ES-I3 (cell line): Measurements from ENCODE around the gene MAP2K2.

Experiments
- H3K36me3 ChIP-seq: 2 replicates; pipeline ENCODE4 v1.6.1; 2013; ENCODE audit warnings: mild to moderate bottlenecking, low read length, control low read depth, moderate library complexity; ENCODE audit not compliant: insufficient read depth
- H3K4me1 ChIP-seq: 2 replicates; pipeline ENCODE4 v1.6.1; 2013; ENCODE audit warnings: mild to moderate bottlenecking, control low read depth, low read length; ENCODE audit not compliant: insufficient read depth
- H3K9ac ChIP-seq: 2 replicates; pipeline ENCODE4 v1.6.1; 2013; ENCODE audit warnings: low read depth, mild to moderate bottlenecking, low read length, moderate library complexity
- H3K9me3 ChIP-seq: 2 replicates; pipeline ENCODE4 v1.6.1; 2013; ENCODE audit warnings: mild to moderate bottlenecking, low read length, moderate library complexity; ENCODE audit not compliant: control insufficient read depth, insufficient read depth

MAP2K2 gene

GRCh38 chr19:4097501-4097900, 26.4 kb downstream of the MAP2K2 start:
- Histone ChIP-seq H3K9ac (no peak overlapping the region), H3K4me1 (no peaks in the 10 kb centered on the region), H3K36me3 (peaks cover 15% of the 10 kb centered on the region), H3K9me3 (no peaks in the 10 kb centered on the region)

DNA sequence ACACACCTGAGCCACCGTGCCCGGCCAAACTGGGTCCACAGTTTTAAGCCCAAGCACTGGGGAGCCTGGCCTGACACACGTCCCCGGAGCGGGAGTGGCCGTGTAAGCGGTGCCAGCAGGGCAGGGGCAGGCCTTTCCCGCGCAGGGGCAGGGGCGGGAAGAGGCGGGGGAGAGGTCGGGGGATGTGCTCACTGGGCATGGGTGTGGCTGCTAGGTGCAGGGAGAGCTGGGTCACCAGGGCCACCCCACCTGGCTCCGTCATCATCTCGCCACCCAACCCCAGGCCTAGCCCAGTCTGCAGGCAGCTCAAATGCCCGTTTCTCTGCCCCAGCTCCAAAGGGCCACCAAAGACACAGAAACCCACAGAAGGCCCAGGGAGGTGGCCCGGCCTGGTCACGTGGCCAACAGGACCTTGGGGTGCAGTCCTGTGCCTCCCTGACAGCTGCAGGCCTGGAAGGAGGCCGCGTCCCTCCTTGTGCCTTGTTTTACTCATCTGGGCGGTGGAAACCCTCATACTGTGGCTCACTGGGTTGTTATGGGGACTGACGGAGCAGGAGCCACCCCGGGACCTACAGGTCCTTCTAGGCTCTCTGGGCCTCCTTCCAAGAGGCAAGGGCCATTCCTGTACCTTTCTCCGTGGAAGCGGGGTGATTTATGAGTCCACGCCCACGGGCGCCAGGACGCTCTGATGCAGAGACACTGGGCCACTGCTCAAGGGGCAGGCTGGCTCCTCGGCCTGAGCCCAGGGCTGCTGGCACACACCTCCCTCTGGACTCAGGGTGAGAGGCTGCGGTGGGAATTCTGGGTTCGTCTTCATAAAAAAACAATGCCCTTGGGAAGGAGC, 27.7 kb downstream of the MAP2K2 start:
- no peaks in the 10 kb centered on the region for H3K4me1 ChIP-seq
- peaks cover 8% of the 10 kb centered on the region for H3K36me3 ChIP-seq
- no peak overlapping the region for H3K9ac ChIP-seq
- no peaks in the 10 kb centered on the region for H3K9me3 ChIP-seq

- Histone ChIP-seq H3K9me3 (no peaks in the 10 kb centered on the region), H3K4me1 (no peaks in the 10 kb centered on the region), H3K9ac (no peak overlapping the region), H3K36me3 (peaks cover 6% of the 10 kb centered on the region; the same call in 1 of the 2 replicates)
Observed at GRCh38 chr19:4095488-4095844, 28.5 kb downstream of the MAP2K2 start.

GRCh38 chr19:4094761-4095487, 29.0 kb downstream of the MAP2K2 start:
- Histone ChIP-seq H3K36me3 (peaks cover 6% of the 10 kb centered on the region; the same call in 1 of the 2 replicates), H3K9ac (no peak overlapping the region), H3K4me1 (no peaks in the 10 kb centered on the region), H3K9me3 (no peaks in the 10 kb centered on the region)

DNA sequence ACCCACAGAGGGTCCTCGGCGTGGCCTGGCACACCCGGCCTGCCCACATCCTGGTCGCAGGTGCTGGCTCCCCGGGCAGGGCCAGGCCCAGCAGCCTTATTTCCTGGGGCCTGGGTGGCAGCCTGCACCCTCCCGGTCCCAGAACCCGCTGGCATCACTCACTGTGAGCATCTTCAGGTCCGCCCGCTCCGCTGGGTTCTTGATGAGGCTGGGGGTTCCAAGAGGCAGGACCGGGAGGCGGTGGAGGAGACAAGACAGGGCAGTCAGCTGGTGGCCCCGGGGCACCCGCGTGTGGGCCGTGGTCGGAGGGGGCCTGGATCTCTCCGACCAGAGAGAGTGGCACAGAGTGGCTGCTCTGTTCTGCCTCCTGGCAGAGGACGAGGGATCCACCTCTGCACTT, 29.6 kb downstream of the MAP2K2 start:
- Histone ChIP-seq H3K9ac (no peak overlapping the region), H3K4me1 (no peaks in the 10 kb centered on the region), H3K9me3 (no peaks in the 10 kb centered on the region), H3K36me3 (peaks cover 6% of the 10 kb centered on the region; the same call in 1 of the 2 replicates)

- Histone ChIP-seq H3K9me3 (no peaks in the 10 kb centered on the region), H3K9ac (no peak overlapping the region), H3K36me3 (peaks cover 6% of the 10 kb centered on the region; the same call in 1 of the 2 replicates), H3K4me1 (no peaks in the 10 kb centered on the region)
Observed at GRCh38 chr19:4093643-4094175, 30.2 kb downstream of the MAP2K2 start.

- Histone ChIP-seq H3K36me3 (peaks cover 3% of the 10 kb centered on the region; the same call in 1 of the 2 replicates), H3K4me1 (no peaks in the 10 kb centered on the region), H3K9me3 (no peaks in the 10 kb centered on the region), H3K9ac (no peak overlapping the region)
Observed at GRCh38 chr19:4090356-4091220, 33.3 kb downstream of the MAP2K2 start.

DNA sequence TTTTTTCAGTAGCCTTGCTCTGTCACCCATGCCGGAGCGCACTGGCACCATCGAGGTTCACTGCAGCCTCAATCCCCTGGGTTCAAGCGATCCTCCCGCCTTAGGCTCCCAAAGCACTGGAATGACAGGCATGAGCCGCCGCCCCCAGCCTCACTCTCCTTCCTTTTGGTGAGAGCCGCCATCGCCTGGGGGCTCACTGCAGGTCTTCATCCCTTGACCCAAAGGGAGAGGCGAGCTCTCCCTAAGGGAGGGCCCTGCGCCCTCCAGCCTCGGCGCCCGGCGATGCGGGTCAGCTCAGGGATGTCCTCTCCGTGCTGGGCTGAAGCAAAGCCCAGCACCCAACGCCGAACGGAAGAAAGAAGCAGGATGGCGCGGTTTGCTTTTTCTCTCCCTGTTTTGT, 34.0 kb downstream of the MAP2K2 start:
- no peaks in the 10 kb centered on the region for H3K4me1 ChIP-seq
- H3K36me3 ChIP-seq: peaks cover 3% of the 10 kb centered on the region; the same call in 1 of the 2 replicates
- H3K9me3 ChIP-seq: no peaks in the 10 kb centered on the region
- H3K9ac ChIP-seq: no peak overlapping the region

GRCh38 chr19:4089400-4089908, 34.5 kb downstream of the MAP2K2 start:
- Histone ChIP-seq H3K4me1 (no peaks in the 10 kb centered on the region), H3K36me3 (peaks cover 3% of the 10 kb centered on the region; the same call in 1 of the 2 replicates), H3K9me3 (no peaks in the 10 kb centered on the region), H3K9ac (no peak overlapping the region)

DNA sequence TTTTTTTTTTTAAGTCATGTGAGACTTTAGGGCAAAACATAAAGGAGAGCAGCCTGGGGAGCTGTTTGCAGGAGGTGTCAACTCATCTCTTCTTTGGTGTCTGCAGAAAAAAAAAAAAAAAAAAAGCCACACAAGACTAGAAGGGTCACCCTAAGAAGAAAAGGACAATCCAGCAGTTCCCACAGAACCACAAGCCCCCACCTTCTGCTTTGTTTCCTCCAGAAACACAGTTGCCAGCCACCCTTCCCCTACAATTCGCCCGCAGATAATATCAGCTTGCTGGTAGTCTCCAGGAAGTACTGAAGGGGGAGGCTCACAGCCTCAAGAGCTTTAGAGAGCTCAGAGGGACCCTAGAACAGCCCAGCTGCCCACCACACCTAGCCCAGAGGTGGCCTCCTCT, 34.9 kb downstream of the MAP2K2 start:
- no peak overlapping the region for H3K9ac ChIP-seq
- no peaks in the 10 kb centered on the region for H3K9me3 ChIP-seq
- H3K36me3 ChIP-seq: peaks cover 3% of the 10 kb centered on the region; the same call in 1 of the 2 replicates
- H3K4me1 ChIP-seq: no peaks in the 10 kb centered on the region

DNA sequence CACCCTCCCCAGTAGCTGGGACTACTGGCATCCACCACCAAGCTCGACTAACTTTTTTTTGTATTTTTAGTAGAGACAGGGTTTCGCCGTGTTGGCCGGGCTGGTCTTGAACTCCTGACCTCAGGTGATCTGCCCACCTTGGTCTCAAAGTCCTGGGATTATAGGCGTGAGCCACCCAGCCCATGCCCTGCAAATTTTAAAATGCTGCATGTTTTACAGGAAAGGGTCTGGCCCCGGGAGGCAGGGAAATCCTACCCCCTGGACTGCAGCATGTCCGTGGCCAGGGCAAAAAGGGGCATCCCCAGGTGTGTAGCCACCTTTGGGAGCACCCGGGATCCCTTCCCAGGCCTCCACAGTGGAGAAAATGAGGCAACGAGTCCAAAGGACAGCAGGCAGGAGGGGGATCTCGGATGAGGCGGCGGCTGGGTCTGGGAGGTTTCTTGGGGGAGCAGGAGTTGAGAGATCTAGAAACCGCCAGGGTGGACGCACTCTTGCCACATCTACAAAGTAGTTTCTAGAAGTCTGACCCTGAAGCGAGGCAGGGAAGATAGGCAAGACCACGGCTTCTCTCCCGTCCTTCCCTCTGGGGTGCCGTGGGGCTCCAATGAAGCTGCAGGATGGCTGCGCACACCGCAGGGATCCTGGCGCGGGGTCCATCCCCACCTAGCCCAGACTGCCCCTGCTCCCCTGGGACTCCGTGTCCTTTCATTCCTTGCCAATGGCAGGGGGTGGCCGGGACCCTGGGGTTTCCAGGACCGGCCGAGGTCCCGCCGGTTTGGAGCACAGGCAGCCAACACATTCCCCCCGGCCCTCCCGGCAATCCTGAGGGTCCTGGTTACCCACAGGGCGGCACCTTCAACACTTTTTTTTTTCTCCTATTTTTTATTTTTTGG, 35.9 kb downstream of the MAP2K2 start:
- Histone ChIP-seq H3K9me3 (no peaks in the 10 kb centered on the region), H3K9ac (no peak overlapping the region), H3K4me1 (no peaks in the 10 kb centered on the region), H3K36me3 (no peaks in the 10 kb centered on the region)

- Histone ChIP-seq H3K4me1 (peaks cover 2% of the 10 kb centered on the region; the same call in 1 of the 2 replicates), H3K9ac (no peak overlapping the region), H3K36me3 (no peaks in the 10 kb centered on the region)
Observed at GRCh38 chr19:4086411-4086867, 37.5 kb downstream of the MAP2K2 start.

GRCh38 chr19:4084547-4084877, 39.4 kb downstream of the MAP2K2 start:
- H3K9me3 ChIP-seq: no peaks in the 10 kb centered on the region
- H3K4me1 ChIP-seq: peaks cover 2% of the 10 kb centered on the region; the same call in 1 of the 2 replicates
- no peaks in the 10 kb centered on the region for H3K36me3 ChIP-seq
- H3K9ac ChIP-seq: no peak overlapping the region; the same call in 1 of the 2 replicates

More at GRCh38 chr19:4086411-4086867, 37.5 kb downstream of the MAP2K2 start:
- no peaks in the 10 kb centered on the region for H3K9me3 ChIP-seq
